Measurements from ENCODE around the gene ATP1A4. TPM values are rescaled to one million over a fixed set of nuclear protein-coding genes. Genes with fewer than 3 reads are reported as not detected.

The ATP1A4 gene
- total RNA-seq, 1 donor from 2014 or later, result not detected

- no peaks in the 10 kb centered on the region for H3K27me3 ChIP-seq (ENCODE audit: insufficient read depth, low read length)
- H3K4me1 Mint-ChIP-seq (ENCODE audit: low read depth, unreplicated experiment), result peaks cover 18% of the 10 kb centered on the region
- no peaks in the 10 kb centered on the region for H3K9me3 Mint-ChIP-seq (ENCODE audit: unreplicated experiment)
- no peak for TF ChIP-seq EZH2 (IDR thresholded peaks at IDR 0.05; ENCODE audit: insufficient read depth, low read length)
- no peak for TF ChIP-seq CTCF (IDR thresholded peaks at IDR 0.05; ENCODE audit: insufficient read depth, low read depth, low read length)
- H3K4me3 Mint-ChIP-seq (ENCODE audit: unreplicated experiment), result no peak overlapping the region
- H3K36me3 Mint-ChIP-seq (ENCODE audit: low read depth, unreplicated experiment), result peaks cover 9% of the 10 kb centered on the region
- no peak overlapping the region for H3K9ac ChIP-seq (ENCODE audit: low read length)
- no peaks in the 10 kb centered on the region for H3K9me3 ChIP-seq (ENCODE audit: insufficient read depth, low read depth, low read length)
- FAIRE-seq (no peak), DNase-seq (ENCODE audit: low read depth) (peak; percentile 78)
- no peaks in the 10 kb centered on the region for H3K27me3 Mint-ChIP-seq (ENCODE audit: low read depth, unreplicated experiment)
- H4K20me1 ChIP-seq (ENCODE audit: insufficient read depth, low read length), result peaks cover 48% of the 10 kb centered on the region
- peak overlapping the region; percentile 22 for H3K27ac Mint-ChIP-seq (ENCODE audit: unreplicated experiment)
- H3K4me1 ChIP-seq (ENCODE audit: insufficient read depth, low read length), result peaks cover 14% of the 10 kb centered on the region
- H3K36me3 ChIP-seq (ENCODE audit: insufficient read depth, low read length), result peaks cover 74% of the 10 kb centered on the region
- H3K79me2 ChIP-seq (ENCODE audit: insufficient read depth, low read length), result no peaks in the 10 kb centered on the region
- H3K4me3 ChIP-seq (ENCODE audit: insufficient read depth, low read depth, low read length), result no peak overlapping the region
- H3K4me2 ChIP-seq (ENCODE audit: low read length), result no peak overlapping the region
- no peak overlapping the region for H3K27ac ChIP-seq (ENCODE audit: low read depth, low read length)
- H2AFZ ChIP-seq (ENCODE audit: low read depth, low read length), result no peak overlapping the region
Observed at GRCh38 chr1:160222546-160222945, 71.1 kb downstream of the ATP1A4 start.

GRCh38 chr1:160224606-160225005 is 73.2 kb downstream of the ATP1A4 start:
- DNase-seq (ENCODE audit: low read depth), result no peak
- H3K36me3 Mint-ChIP-seq (ENCODE audit: low read depth, unreplicated experiment), result peaks cover 7% of the 10 kb centered on the region
- no peak overlapping the region for H3K9ac ChIP-seq (ENCODE audit: low read length)

More at GRCh38 chr1:160224606-160225005, 73.2 kb downstream of the ATP1A4 start:
- H3K27ac Mint-ChIP-seq (ENCODE audit: unreplicated experiment), result no peak overlapping the region
- Histone ChIP-seq H3K27me3 (ENCODE audit: insufficient read depth, low read length) (no peaks in the 10 kb centered on the region), H3K4me1 (ENCODE audit: insufficient read depth, low read length) (no peaks in the 10 kb centered on the region), H3K27ac (ENCODE audit: low read depth, low read length) (no peak overlapping the region), H4K20me1 (ENCODE audit: insufficient read depth, low read length) (peaks cover 28% of the 10 kb centered on the region), H3K4me3 (ENCODE audit: insufficient read depth, low read depth, low read length) (no peak overlapping the region), H3K9me3 (ENCODE audit: insufficient read depth, low read depth, low read length) (no peaks in the 10 kb centered on the region), H3K4me2 (ENCODE audit: low read length) (no peak overlapping the region), H2AFZ (ENCODE audit: low read depth, low read length) (no peak overlapping the region), H3K36me3 (ENCODE audit: insufficient read depth, low read length) (peaks cover 72% of the 10 kb centered on the region), H3K79me2 (ENCODE audit: insufficient read depth, low read length) (no peaks in the 10 kb centered on the region)
- H3K4me1 Mint-ChIP-seq (ENCODE audit: low read depth, unreplicated experiment), result peaks cover 3% of the 10 kb centered on the region
- no peaks in the 10 kb centered on the region for H3K9me3 Mint-ChIP-seq (ENCODE audit: unreplicated experiment)
- no peak for FAIRE-seq
- H3K27me3 Mint-ChIP-seq (ENCODE audit: low read depth, unreplicated experiment), result no peaks in the 10 kb centered on the region
- H3K4me3 Mint-ChIP-seq (ENCODE audit: unreplicated experiment), result no peak overlapping the region
- no peak for TF ChIP-seq EZH2 (IDR thresholded peaks at IDR 0.05; ENCODE audit: insufficient read depth, low read length)
- TF ChIP-seq CTCF (IDR thresholded peaks at IDR 0.05; ENCODE audit: insufficient read depth, low read depth, low read length), result no peak
